SH-SY5Y (cell line): Measurements from ENCODE around the gene KCMF1.

ENCODE experiments used
- GATA2 ChIP-seq: IDR thresholded peaks from 2 replicates; pipeline ENCODE4 v1.6.1; 2011; ENCODE audit warnings: mild to moderate bottlenecking, low read depth, low read length
- GATA3 ChIP-seq: IDR thresholded peaks from 2 replicates; pipeline ENCODE4 v1.6.1; 2011; ENCODE audit warnings: low read depth, mild to moderate bottlenecking, low read length, moderate library complexity

KCMF1 gene

GRCh38 chr2:85017411-85018048 is 46.6 kb downstream of the KCMF1 start:
- TF ChIP-seq GATA3 (no peak), GATA2 (no peak)

- TF ChIP-seq GATA2 (no peak), GATA3 (no peak)
These were observed 47.1 kb downstream of the KCMF1 start for GRCh38 chr2:85018049-85018447.

GRCh38 chr2:85019121-85019520 is 48.2 kb downstream of the KCMF1 start:
- TF ChIP-seq GATA3 (no peak), GATA2 (no peak)

- TF ChIP-seq GATA2, result no peak
- no peak for TF ChIP-seq GATA3
These were observed 51.3 kb downstream of the KCMF1 start for GRCh38 chr2:85022232-85022631.

- no peak for TF ChIP-seq GATA2
- TF ChIP-seq GATA3, result no peak
These were observed 53.5 kb downstream of the KCMF1 start for GRCh38 chr2:85024372-85025047.

GRCh38 chr2:85032621-85033020 is 61.7 kb downstream of the KCMF1 start:
- no peak for TF ChIP-seq GATA3
- TF ChIP-seq GATA2, result no peak

- TF ChIP-seq GATA2 (no peak), GATA3 (no peak)
These were observed 62.4 kb downstream of the KCMF1 start for GRCh38 chr2:85033388-85033787.

GRCh38 chr2:85034158-85034557 is 63.2 kb downstream of the KCMF1 start:
- TF ChIP-seq GATA3 (no peak), GATA2 (peak; percentile 17; the same call in 1 of the 2 replicates)

GRCh38 chr2:85037622-85038021 is 66.7 kb downstream of the KCMF1 start:
- TF ChIP-seq GATA2 (no peak), GATA3 (no peak)

- TF ChIP-seq GATA3 (no peak), GATA2 (no peak)
These were observed 71.4 kb downstream of the KCMF1 start for GRCh38 chr2:85042330-85042729.

GRCh38 chr2:85048534-85048933 is 77.6 kb downstream of the KCMF1 start:
- no peak for TF ChIP-seq GATA2
- TF ChIP-seq GATA3, result no peak

- TF ChIP-seq GATA3 (0 out of 2 replicates have a peak, but pooled peaks have one; percentile 35), GATA2 (peak; percentile 60)
These were observed 78.3 kb downstream of the KCMF1 start for GRCh38 chr2:85049236-85049635.

- no peak for TF ChIP-seq GATA2
- TF ChIP-seq GATA3, result no peak
These were observed 82.8 kb downstream of the KCMF1 start for GRCh38 chr2:85053802-85054201.

- TF ChIP-seq GATA3, result no peak
- TF ChIP-seq GATA2, result no peak
These were observed 86.4 kb downstream of the KCMF1 start for GRCh38 chr2:85057226-85057962.

GRCh38 chr2:85061896-85062295 is 90.9 kb downstream of the KCMF1 start:
- TF ChIP-seq GATA3, result no peak
- no peak for TF ChIP-seq GATA2

GRCh38 chr2:85062565-85062964 is 91.6 kb downstream of the KCMF1 start:
- TF ChIP-seq GATA3 (no peak), GATA2 (no peak)
